Endothelial cell of coronary artery (primary cell): ENCODE results near the gene HSCB. TPM values are rescaled to one million over a fixed set of nuclear protein-coding genes. Genes with fewer than 3 reads are reported as not detected.

Source experiments
- total RNA-seq: library from RNA; depleted of rRNA; stranded (reverse); fragments of >200 nt; gene quantifications from 2 replicates; pipeline ENCODE4 v1.2.3, GENCODE V29; 2014

The HSCB gene
- total RNA-seq: 10.3 and 13.4 TPM in 2 replicates

GRCh38 chr22:28741785-28742561, at the start of gene HSCB, which contains the start of gene CHEK2:
TSS of gene HSCB (plus strand) at chr22:28742039. CDS start at chr22:28742096, 57 bp downstream.
TSS of gene CHEK2 (minus strand) at chr22:28741820. CDS start at chr22:28734721, 7,099 bp downstream.

DNA sequence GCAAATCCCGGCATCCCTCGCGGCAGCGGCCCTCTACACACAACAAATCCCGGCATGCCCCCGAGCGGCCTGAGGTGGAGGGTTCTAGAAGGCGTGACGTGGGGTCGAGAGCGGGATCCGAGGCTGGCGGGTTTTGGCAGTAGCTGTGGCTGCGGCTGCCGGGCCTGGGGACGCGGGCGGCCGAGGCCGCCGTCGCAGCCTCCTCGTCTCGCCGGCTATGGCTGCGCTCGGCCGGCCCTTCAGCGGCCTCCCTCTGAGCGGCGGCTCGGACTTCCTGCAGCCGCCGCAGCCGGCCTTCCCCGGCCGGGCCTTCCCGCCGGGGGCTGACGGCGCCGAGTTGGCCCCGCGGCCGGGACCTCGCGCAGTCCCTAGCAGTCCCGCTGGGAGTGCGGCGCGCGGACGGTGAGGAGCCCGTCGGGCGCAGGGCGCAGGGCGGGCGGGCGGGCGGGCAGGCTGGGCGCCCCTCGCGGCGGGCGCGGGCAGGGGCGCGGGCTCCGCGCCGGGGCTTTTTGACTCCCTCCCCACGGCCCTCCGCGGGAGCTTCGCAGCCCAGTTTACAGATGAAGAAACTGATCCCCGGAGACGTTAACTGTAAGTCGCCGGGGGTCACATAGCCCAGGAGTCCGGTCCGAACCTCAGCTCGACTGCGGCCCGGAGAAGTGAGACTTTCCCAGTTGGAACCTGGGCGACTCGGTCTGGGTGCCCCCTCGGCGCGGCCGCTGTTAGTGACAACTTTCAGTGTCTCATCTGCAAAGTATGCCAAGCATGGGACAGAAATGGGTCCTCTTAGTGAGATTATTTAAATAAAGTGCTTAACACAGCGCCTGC, 31.0 kb downstream of the HSCB start, which contains the start of gene CCDC117:
Gene CCDC117, plus strand, starts transcription at position 63 of the 828 bp plus-strand sequence. Its CDS starts 155 bp downstream, at position 218.

GRCh38 chr22:28800308-28801041, 58.6 kb downstream of the HSCB start, which contains the start of gene XBP1:
TSS of gene XBP1 (minus strand) at chr22:28800569.

Other genes with a start within 250 kb of the HSCB start
- gene TTC28, start 62.2 kb upstream of the HSCB start, total RNA-seq: 15.6 and 16.6 TPM in 2 replicates
- gene CHEK2, start 219 bp upstream of the HSCB start, total RNA-seq: 10.5 and 11.1 TPM in 2 replicates
- 12.6 TPM in 2 replicates for gene CCDC117, start 30.7 kb downstream of the HSCB start, total RNA-seq
- 91.0 and 153 TPM in 2 replicates for gene XBP1, start 58.5 kb downstream of the HSCB start, total RNA-seq
- 2.6 and 2.7 TPM in 2 replicates for gene ZNRF3, start 141.5 kb downstream of the HSCB start, total RNA-seq